Tibial artery (tissue), 4 donors: ENCODE measurements around the gene TMC6.
"Not testable (repeated sequence)": the region's sequence is repeated elsewhere in the genome, so short reads cannot be mapped to it uniquely, and the experiment has no call there.

Source experiments
- DNase-seq, 2 donors: peaks; one replicate each; pipeline ENCODE4 v3.0.0-alpha.2; 2019
- H3K27ac ChIP-seq, 2 donors: fragments of 200-600 bp; sonication (generic) in 1 of 2; 1 replicate in 1 of 2; 2 replicates in 1 of 2; pipeline ENCODE4 v1.5.1; 2018 to 2019; ENCODE audit warnings: mild to moderate bottlenecking in 1 of 2
- H3K27me3 ChIP-seq, 2 donors: fragments of 200-600 bp; sonication (generic) in 1 of 2; one replicate each; pipeline versions ENCODE4 v1.5.1 to v1.6.0; 2016 to 2019
- H3K36me3 ChIP-seq, 3 donors: fragments of 200-600 bp; sonication (generic) in 2 of 3; one replicate each; pipeline ENCODE4 v1.5.1; 2016 to 2019; ENCODE audit warnings: mild to moderate bottlenecking in 2 of 3
- H3K4me1 ChIP-seq, 4 donors: fragments of 200-600 bp; sonication (generic) in 2 of 4; 1 replicate in 3 of 4; 2 replicates in 1 of 4; pipeline ENCODE4 v1.5.1; 2016 to 2019
- H3K4me3 ChIP-seq, 2 donors: fragments of 200-600 bp; sonication (generic) in 1 of 2; 1 replicate in 1 of 2; 2 replicates in 1 of 2; pipeline ENCODE4 v1.5.1; 2018 to 2019; ENCODE audit warnings: mild to moderate bottlenecking in 2 of 2
- H3K9me3 ChIP-seq, 3 donors: fragments of 200-600 bp; sonication (generic) in 1 of 3; one replicate each; pipeline ENCODE4 v1.5.1; 2016 to 2019
- intact Hi-C: fragments of 100-400 bp; cut with DNase I; formaldehyde crosslinking; loops from one replicate; pipeline ENCODE4 v1.15.0; 2023; ENCODE audit warnings: low total_unique reads
- TF ChIP-seq, protein P1 (sequence below), 2 experiments: fragments of 200-600 bp in 1 of 2; fragments of 450-650 bp in 1 of 2; IDR thresholded peaks; one replicate each; pipeline ENCODE4 v1.5.1; 2017 to 2019; ENCODE audit warnings: antibody characterized with exemption in 2 of 2, mild to moderate bottlenecking in 1 of 2, moderate library complexity in 1 of 2

The TMC6 gene

DNA sequence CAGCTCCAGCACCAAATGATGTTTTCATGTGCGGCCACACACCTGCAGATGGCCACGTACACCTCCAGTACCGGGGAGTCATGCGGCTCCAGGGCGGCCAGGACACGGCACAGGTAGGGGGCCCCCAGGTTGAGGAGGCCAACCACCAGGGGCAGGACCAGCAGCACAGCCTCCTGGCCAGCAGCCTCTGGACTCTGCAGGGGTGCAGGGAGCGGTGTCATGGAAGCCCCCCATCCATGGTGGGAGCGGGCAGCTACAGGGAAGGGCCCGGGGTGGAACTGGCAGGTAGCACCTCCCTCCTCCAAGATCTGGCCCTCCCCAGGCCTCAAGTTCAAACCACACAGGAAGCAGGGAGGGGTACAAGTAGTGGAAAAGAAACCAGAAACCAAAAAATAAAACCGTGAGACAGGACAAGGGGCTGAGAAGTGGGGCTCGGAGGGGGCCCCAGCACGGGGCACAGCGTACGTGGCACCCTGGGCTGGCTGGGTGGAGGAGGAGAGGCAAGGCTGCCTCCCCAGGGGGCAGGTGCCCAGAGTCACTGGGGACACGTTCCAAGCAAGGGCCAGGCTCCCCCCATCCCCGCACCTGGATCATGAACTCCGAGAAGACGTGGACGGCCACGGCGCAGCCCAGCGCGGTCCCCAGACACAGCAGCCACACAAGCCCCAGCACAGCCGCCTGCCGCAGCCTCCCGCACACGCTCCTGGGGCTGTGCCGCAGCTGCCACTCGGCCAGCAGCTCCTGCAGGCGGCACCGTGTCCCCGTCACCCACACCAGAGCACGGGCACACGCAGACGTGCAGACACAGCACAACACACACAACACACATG is 7.4 kb downstream of the TMC6 start:
- H3K36me3 ChIP-seq = peaks cover 0 to 46% (median 4%) of the 10 kb centered on the region in 3 donors
- intact Hi-C loops = no loop called here

DNA sequence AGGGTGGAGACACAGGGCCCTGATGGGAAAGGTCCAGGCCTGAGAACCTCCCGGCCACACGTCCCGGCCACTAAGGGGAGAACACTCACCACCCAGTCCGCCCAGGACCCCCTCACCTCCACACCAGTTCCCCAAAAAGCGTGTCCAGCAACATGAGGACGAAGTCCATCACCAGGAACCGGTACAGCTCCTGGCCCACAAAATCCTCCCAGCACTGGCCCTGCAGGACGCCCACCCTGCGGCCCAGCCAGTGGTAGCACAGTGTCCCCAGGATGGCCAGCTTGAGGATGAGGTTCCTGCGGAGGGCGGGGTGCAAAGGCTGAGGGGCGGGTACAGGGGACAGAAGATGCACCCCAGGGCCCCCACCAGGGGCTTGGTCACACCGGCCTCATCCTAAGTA is 8.0 kb downstream of the TMC6 start:
- Histone ChIP-seq H3K36me3 (peaks cover 0 to 44% (median 4%) of the 10 kb centered on the region in 3 donors), H3K9me3 (no peaks in the 10 kb centered on the region), H3K4me1 (peaks cover 0 to 17% (median 7%) of the 10 kb centered on the region in 4 donors), H3K4me3 (no peak overlapping the region), H3K27ac (no peak overlapping the region), H3K27me3 (peaks cover 0 to 38% of the 10 kb centered on the region in 2 donors)
- intact Hi-C loops = no loop called here
- TF ChIP-seq, protein P1, sequence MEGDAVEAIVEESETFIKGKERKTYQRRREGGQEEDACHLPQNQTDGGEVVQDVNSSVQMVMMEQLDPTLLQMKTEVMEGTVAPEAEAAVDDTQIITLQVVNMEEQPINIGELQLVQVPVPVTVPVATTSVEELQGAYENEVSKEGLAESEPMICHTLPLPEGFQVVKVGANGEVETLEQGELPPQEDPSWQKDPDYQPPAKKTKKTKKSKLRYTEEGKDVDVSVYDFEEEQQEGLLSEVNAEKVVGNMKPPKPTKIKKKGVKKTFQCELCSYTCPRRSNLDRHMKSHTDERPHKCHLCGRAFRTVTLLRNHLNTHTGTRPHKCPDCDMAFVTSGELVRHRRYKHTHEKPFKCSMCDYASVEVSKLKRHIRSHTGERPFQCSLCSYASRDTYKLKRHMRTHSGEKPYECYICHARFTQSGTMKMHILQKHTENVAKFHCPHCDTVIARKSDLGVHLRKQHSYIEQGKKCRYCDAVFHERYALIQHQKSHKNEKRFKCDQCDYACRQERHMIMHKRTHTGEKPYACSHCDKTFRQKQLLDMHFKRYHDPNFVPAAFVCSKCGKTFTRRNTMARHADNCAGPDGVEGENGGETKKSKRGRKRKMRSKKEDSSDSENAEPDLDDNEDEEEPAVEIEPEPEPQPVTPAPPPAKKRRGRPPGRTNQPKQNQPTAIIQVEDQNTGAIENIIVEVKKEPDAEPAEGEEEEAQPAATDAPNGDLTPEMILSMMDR (IDR thresholded peaks at IDR 0.05) = no peak
- no peak for DNase-seq

More for the DNA sequence above, 7.4 kb downstream of the TMC6 start:
- TF ChIP-seq, protein P1 (IDR thresholded peaks at IDR 0.05) = no peak
- no peak overlapping the region for H3K27ac ChIP-seq
- H3K4me3 ChIP-seq = no peak overlapping the region
- H3K4me1 ChIP-seq = peaks cover 0 to 23% (median 14%) of the 10 kb centered on the region in 4 donors
- DNase-seq = no peak
- H3K9me3 ChIP-seq = no peaks in the 10 kb centered on the region
- H3K27me3 ChIP-seq = peaks cover 0 to 44% of the 10 kb centered on the region in 2 donors

DNA sequence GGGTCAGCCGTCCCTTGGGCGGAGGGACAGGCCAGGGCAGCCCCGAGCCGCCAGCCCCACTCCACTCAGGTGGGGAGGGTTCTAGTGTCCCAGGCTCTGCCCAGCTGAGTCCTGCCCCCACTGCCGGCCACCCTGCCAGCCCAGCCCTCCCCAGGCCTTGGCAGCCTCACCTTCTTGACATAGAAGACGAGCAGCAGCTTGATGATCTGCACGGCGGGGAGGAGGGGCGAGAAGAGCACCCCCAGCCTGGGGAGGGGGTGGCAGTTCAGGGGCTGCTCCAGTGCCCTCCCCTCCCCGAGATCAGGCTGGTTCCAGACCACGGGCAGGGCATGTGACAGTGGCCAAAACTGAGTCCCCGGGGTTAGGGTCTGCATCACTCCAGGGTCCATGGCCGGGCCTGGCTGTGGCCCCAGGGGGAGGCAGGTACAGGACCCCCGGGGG is 9.7 kb downstream of the TMC6 start:
- H3K36me3 ChIP-seq = peaks cover 0 to 29% (median 4%) of the 10 kb centered on the region in 3 donors
- peaks cover 0 to 36% of the 10 kb centered on the region in 2 donors for H3K27me3 ChIP-seq
- no peak overlapping the region for H3K4me3 ChIP-seq
- H3K4me1 ChIP-seq = peaks cover 0 to 5% (median 0%) of the 10 kb centered on the region in 4 donors
- TF ChIP-seq, protein P1 (IDR thresholded peaks at IDR 0.05) = no peak
- H3K9me3 ChIP-seq = no peaks in the 10 kb centered on the region
- intact Hi-C loops = no loop called here
- DNase-seq = no peak
- H3K27ac ChIP-seq = no peak overlapping the region

DNA sequence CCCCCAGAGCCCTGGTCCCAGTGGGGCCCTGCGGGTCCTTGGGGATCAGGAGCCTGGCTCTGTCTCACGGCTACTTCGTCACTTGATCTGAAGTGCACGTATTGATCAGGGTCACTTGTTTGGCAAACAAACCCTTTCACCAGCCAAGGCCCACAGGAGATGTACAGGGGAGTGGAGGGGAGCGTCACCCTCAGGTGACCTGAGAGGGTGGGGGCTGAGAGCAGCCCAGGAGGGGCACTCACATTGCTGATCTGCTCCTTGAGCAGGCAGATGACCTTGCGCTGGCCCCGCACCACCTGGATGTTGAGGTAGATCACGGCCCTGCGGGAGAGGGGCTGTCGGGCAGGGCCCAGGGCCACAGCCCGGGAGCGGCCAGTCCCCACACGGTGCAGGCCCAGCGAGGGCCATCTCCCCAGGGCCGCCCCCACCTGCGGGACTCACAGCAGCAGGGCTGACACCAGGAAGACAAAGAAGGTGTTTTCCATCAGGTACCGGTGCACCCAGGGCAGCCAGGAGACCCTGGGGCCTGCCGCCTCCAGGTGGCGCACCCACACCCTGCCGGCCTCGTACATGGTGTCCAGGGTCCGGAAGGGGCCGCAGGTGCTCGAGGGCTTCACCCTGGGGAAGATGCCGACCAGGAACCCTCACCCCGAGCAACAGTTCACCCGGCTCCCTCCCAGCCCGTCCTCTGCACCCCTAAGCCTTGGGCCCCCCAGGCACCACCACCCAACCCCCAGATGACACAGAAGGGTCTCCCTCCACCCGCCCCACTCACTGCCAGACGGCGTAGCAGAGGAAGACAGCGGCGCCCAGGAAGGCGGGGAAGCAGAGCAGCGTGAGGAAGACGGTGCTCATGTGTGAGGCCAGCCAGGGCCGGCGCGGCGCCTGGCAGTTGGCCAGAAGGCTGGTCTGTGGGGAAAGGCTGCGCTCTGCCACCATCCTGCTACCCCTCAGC is 11.3 kb downstream of the TMC6 start:
- Histone ChIP-seq H3K4me3 (no peak overlapping the region), H3K27me3 (peaks cover 0 to 37% of the 10 kb centered on the region in 2 donors), H3K27ac (no peak overlapping the region), H3K9me3 (no peaks in the 10 kb centered on the region), H3K4me1 (peaks cover 0 to 9% (median 2%) of the 10 kb centered on the region in 4 donors), H3K36me3 (peaks cover 0 to 24% (median 4%) of the 10 kb centered on the region in 3 donors)
- intact Hi-C loops = no loop called here
- TF ChIP-seq, protein P1 (IDR thresholded peaks at IDR 0.05) = no peak
- no peak for DNase-seq

DNA sequence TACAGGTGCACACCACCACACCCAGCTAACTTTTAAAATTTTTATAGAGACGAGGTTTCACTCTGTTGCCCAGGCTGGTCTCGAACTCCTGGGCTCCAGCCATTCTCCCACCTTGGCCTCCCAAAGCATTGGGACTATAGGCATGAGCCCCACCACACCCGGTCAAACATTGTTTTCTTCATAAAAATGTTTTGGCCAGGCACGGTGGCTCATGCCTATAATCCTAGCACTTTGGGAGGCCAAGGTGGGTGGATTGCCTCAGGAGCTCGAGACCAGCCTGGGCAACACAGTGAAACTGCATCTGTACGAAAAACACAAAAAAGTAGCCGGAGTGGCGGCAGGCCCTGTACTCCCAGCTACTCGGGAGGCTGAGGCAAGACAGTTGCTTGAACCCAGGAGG is 12.1 kb downstream of the TMC6 start:
- H3K27me3 ChIP-seq = peaks cover 0 to 40% of the 10 kb centered on the region in 2 donors
- H3K4me1 ChIP-seq = peaks cover 0 to 10% (median 2%) of the 10 kb centered on the region in 4 donors
- no peak for DNase-seq
- H3K4me3 ChIP-seq = no peak overlapping the region
- H3K27ac ChIP-seq = no peak overlapping the region
- H3K9me3 ChIP-seq = no peaks in the 10 kb centered on the region
- intact Hi-C loops = no loop called here
- peaks cover 0 to 22% (median 0%) of the 10 kb centered on the region in 3 donors for H3K36me3 ChIP-seq
- TF ChIP-seq, protein P1 (IDR thresholded peaks at IDR 0.05) = no peak

DNA sequence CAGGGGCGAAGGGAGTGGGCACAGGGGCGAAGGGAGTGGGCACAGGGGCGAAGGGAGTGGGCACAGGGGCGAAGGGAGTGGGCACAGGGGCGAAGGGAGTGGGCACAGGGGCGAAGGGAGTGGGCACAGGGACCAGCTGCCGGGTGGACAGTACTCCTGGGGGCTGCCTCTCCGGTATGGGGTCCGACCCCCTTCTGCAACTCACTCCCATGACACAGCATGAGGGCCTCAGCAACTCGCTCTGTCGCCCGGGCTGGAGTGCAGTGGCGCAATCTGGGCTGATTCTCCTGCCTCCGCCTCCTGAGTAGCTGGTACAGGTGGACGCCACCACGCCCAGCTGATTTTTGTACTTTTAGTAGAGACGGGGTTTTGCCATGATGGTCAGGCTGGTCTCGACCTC is 12.8 kb downstream of the TMC6 start:
- H3K4me3 ChIP-seq, DNase-seq, H3K9me3 ChIP-seq, H3K4me1 ChIP-seq, H3K27ac ChIP-seq, intact Hi-C loops: not testable (repeated sequence)
- H3K27me3 ChIP-seq = peaks cover 0 to 40% of the 10 kb centered on the region in 2 donors
- peaks cover 0 to 23% (median 0%) of the 10 kb centered on the region in 3 donors for H3K36me3 ChIP-seq
